Measurements from ENCODE around the gene PSMA2.

The PSMA2 gene

DNA sequence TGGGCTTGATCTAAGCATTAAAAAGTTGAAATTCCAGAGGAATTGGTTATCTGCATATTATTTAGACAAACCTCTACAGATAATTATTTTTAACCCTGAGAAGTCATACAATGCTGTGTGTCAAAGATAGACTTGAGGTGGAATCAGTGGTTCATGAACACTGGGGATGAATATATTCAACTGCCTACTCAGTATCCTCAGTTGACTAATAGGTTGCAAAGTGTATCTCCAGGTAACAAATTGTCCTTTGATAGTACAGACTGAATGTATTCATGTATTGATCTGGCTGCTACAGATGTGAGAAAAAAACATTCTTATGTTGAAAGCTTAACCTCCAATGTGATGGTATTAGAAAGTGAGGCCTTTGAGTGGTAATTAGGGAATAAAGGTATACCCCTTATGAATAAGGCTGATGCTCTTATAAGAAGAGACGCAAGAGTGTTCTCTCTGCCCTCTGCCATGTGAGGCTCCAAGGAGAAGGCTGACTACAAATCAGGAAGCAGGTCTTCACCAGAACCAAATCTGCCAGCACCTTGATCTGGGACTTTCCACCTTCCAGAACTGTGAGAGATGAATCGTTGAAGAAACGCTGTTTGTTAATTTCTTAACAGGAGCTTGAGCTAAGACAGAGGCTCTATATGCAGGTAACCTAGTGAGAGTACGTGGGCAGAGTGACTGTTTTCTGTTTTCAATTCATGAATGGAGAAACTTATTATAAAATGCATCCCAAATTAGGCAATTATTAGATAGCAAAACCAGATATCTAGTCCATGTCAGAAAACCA is 7.7 kb upstream of the PSMA2 start:
- DNase-seq, result no peak

DNA sequence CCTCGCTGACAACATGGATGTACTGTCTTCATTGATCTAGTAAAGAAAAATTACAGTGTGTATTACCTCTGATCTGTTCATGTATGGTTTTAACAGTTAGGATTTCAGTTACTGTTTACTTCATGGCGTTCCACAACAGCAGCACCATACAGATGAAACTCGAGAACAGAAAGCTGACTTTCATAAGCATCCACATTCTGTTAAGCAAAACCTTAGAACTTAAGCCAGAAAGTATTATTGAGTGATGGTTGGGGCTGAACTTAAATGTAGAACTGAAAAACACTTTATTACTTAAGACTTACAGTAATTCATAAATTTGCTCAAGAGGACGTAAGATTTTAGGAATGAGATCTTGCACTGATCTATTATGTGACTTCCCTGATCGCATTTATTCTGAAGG is 3.9 kb upstream of the PSMA2 start:
- no peak for DNase-seq

DNA sequence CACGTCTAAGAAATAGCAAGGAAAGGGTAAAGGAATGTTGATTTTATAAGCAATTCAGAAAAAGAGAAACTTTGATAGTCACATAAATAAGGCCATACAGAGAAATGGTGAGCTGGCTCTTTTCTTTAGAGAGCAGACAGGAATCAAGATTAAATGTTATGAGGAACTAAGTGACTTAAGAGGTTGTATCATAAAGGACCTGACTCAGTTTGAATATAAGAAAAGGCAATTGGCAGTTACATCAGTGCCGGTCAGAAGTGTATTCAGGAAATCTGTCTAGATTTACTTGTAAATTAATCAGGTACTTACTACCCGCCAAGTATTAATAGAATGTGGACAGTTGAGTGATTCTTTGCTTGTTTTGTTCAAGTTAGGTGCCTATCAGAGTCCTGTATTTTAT is 2.3 kb upstream of the PSMA2 start:
- peak in 1 of 2 experiments; percentile 23 for DNase-seq

DNA sequence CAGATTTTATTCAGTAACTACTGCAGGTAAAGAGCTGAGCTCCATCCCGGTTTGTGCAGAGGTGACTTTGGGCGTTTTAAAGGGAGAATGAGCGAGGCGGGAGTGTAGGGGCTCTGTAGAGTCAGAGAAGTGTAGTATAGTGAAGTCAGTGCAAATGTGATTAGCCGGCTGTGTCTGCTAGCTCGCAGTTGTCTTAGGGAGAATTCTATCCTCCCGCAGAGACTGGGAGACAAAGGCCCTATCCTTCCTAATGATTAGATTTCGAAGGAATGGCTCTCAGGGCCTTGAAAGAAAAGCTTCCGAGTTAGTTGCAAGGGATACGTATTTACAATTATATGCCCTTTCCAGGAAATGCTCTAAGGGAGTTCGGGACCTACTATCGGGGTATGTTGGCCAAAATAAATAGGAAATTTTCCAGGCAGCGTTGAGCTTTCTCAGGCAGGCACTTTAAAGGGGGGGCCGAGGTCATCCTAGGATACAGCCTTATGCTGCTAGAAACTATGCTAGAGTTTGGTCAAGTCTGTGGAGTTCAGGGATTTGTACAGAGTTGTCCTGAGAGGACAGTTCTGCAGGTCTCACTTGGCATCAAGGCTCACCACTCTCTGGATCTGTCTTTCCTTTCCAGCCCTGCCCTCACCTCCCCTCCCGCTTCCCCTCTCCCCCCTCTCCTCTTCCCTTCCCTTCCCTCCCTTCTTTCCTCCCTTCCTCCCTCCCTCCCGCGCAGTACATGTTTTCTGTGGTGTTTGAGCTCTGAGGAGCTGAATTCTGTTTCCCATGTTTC is 1.0 kb upstream of the PSMA2 start:
- no peak for DNase-seq

DNA sequence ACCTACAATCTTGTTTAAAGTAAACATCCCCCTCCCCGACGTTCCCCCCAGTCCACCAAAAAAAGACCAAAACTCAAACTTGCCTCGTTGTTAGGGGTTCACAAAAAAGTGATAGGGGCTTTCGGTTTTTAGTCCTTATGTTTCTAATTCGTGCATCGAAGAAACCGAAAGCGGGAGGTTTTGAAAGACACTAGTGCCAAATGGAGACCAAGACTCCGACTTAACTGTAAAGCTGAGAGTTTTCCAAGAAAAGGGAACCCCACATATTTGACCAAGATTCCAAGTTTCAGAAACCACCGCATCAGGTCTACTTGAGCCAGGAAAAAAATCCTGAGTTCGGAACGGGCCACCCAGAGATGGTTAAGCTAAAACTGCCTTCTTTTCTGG is 534 bp downstream of the PSMA2 start:
- DNase-seq, result no peak

DNA sequence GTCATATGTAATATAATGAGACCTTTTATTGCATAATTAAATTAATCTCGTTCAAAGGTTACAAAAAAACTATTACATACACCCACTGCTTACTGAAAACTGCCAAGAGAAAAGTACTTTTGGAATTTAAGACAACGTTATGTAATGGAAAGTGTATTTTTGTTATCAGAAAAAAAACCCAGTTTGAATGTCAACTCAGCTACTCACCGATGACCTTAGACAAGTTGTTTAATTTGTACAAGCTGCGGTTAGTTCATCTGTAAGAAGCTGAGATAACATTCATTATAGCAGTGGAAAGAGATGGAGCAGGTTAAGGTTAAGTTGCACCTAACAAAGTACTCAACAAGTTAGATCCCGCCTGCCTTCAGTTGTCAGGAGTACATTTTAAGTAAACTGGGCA is 1.1 kb downstream of the PSMA2 start:
- DNase-seq, result no peak

DNA sequence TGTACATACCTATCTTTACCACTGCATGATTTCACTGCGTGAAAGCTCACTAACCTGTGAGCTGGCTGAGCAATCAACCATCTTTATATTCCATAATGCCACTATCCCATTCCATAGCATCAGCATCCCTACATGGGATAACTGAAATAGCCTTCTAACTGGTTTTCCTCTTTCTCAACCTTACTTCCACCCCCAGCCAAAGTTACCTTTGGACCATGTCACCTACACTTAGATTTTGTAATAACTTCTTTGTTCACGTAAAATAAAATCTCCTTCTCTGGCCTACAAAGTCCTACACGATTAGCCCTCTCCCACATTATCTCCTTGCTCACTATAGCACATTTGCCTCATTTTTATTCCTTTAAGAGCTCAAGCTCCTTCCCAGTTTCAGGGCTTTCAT is 2.5 kb downstream of the PSMA2 start:
- DNase-seq, result no peak

DNA sequence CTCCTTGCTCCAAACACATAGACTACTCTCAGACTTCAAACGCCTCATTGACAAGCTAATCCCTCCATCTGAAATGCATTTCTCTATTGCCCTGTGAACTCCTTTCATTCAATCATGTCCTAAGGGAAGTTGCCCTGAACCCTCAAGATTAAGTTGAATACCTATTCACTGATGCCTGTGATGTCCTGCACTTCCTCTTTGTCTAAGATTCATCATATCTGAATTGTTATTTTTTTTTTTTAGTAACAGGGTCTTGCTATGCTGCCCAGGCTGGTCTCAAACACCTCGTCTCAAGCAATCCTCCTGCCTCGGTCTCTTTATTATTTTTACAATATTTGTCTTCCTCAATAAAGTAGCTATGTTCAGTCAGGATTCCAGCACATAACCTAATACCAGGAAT is 3.2 kb downstream of the PSMA2 start:
- DNase-seq, result peak; percentile 31 to 32

DNA sequence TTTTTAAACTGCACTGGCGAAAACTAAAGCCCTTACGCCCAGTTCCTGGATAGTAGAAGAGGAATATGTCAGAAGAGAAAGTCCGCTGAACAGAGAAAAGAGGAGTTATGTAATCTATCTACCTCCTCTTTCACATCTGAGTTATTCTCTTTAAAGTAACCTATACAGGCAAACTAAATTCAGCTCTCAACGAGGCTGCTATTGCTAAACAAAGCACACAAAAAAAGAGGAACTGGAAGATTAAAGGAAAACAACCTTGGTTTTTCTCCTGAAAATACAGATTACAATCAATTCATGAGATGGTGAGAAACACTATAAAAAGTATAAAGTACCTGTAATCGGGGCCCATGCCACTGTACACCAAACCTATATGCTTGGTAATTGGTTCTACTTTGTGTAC is 5.8 kb downstream of the PSMA2 start:
- peak; percentile 52 to 55 for DNase-seq

DNA sequence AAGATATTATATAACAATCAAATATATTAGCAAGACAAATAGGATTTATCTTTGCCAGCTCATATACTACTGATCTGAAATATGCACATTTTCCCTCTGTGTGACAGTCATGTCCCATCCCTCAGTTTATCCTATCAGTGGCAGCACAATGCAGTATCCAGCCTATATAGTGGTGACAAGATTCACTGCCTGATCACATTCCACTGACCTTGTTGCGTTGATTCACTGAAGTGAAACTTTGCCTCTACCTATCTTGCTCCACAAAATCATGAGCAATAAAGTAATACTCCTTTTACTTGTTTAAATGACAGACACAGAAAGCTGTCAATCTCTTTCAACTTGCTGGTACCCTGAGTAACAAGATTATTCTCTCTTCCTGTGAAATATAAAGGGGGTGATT is 6.3 kb downstream of the PSMA2 start:
- no peak for DNase-seq

DNA sequence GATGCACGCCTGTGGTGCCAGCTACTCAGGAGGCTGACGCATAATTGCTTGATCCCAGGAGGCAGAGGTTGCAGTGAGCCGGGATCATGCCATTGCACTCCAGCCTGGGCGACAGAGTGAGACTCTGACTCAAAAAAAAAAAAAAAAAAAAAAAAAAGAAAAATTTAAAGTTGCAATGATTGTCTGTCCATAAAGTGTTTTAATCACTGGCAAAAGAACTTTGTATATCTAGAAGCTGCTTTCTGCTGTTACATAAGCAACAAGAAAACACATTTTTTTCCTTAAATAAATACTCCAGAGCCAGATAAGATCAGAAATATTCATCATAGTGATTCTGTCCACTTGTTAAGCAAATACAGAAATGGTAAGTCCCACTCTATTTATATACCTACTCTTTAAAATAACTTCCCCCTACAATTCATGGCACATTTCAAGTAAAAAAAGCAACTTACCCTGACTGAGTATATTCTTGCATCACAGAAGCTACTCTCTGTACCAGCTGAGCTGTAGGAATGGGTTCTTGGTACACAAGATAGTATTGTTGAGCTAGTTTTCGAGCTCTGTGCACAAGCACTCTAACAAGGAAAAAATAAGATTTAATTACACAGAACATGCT is 7.6 kb downstream of the PSMA2 start:
- DNase-seq, result no peak

DNA sequence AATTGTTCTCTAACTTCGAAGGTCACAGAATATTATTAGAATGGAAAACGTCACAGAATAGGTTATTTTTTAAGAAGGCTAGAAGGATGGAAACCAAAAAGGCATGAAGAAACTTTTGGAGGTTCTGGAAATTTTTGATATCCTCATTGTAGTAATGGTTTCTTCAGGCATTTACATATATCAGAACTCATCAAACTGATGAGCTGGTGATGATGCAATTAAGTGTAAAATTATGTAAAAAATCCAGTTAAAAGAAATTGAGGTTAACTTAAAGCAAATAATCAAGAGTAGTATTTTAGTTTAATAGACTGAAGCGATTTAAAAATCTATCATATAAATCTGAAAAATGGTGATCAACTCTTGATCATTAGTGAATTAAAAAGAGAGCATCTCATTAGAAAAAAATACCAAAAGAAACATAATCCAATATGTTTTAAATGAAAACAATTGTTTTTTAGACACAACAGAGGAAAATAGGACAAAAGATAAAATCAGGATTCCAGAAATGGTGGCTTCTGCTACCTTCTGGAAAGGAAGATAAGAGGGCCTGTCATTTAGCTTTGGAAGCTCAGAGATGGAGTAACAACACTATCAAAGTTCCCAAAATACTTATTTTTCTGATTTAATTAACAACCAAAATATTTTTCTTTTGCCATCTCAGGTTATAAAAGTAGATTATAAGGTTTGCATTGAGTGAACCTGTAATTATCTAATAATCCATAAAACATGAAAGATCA is 9.8 kb downstream of the PSMA2 start:
- no peak for DNase-seq

DNA sequence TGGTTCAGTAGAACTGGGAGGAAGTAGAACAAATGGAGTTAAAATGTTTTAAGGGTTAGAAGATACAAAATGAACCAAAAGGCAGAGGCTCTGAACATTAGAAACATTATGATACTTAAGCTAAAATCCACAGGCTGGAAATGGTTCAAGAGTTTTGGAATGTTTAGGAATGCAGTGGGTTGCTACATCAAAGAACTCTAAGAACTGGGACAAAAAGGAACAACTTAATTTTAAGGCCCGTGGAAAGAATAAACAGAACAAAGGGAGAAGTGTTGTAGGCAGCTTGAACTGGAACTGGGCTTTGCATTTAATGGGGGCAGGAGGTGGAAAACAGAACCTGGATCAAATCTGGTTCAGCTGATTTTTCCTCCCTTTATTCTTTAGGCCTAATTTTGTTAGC is 16.6 kb downstream of the PSMA2 start:
- no peak for DNase-seq

DNA sequence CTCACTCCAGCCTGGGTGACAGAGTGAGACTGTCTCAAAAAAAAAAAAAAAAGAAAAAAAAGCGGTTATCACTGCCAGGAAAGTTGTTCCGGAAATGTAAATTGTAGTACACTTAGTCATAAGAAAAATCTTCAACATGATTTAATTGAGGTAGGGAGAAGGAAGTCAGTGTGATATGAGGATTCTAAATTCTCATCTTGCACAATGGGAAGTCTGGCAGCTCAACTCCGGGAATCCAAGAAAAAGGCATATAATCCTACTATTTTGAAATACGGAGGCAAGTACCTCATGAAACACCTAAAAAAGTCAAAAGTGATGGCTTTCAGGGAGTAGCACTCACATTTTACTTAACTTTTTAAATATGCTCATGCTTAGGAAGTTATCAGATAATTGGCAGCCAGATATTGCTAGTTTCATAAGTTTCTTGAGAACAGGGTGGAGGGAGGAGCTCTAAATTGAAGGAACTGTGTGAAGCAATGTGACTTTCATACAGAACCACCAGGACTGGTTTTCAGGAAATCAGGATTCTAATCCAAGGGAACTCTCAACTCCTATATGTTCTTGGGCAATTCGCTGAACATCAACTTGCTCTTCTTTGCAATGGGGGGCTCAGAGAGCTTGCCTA is 17.4 kb downstream of the PSMA2 start:
- DNase-seq, result no peak

DNA sequence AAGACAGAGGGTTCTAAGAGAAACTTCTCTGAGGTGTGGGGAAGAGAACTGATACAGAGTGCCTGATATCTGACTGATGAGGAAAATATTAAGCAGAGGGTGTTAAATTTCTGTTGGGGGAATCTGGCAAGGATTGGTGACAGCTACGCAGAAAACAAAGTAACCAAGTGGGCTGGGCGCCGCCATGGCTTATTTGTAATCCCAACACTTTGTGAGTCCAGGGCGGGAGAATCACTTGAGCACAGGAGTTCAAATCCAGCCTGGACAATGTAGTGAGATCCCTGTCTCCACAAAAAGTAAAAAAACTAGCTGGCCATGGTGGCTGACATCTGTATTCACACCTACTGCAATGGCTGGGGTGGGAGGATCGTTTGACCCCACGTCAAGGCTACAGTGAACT is 18.0 kb downstream of the PSMA2 start:
- no peak for DNase-seq

DNA sequence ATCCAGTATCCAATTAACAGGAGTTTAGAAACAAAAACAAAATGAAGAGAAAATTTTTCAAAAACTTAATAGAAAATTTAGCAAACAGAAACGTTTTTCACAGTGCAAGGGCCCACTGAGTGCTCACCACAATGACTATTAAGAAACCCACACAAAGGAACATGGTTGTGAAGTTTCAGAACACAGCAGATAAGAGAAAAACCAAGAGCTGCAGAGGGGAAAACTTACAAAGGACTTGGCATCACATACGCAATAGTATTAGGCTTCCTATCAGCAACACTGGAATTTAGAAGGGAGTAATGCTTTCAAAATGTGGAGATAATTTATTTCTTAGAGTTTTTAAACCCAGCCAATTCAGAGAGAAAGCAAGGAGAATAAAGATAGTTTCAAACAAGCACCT is 18.4 kb downstream of the PSMA2 start:
- no peak for DNase-seq

DNA sequence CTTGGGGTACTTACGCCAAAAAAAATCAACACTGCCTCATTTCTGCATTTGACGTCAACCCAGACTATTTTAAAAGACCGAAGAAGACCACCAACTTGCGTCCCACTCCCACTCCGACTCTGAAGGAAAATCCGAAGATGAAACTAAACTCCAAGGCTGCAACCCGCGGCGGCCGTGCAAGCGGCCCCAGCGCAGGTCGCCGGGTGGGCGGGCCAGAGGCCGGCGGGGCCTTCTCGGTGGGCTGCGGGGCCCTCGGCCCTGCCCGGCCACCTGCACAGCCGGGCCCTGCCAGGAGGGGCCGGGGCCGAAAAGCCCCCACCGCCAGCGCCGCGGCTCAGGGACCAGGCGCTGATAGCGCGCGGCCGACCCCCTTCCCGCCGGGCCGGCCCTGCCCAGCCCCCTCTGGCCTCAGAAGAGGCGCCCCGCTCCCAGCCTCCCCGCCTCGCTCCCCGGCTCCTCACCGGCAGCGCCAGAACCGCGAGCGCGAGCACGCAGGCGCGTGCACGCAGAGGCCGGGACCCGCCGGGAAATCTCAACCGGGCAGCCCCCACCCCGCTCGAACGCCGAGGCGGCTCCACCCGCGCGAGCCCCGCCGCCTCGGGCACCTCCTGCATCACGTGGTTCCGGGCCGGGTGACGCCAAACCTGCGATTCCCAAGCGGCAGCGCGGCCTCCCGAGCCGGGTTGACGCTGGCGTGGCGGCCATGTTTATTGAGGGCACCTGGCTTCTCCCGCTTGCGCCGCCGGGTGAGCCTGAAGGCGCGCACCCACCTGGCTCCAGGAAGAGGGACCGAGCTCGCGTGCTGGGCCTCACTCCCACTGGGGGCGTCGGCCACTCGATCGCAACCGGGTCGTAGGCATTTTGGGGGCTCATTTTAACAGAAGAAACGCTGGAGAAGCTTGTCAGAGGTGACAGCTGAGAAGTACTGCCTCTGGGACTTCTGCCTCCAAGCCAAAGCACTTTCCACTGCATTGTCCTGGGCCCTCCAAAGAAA is 20.2 kb downstream of the PSMA2 start, which contains the start of gene C7orf25:
C7orf25 (minus strand) TSS at position 617 of the 994 bp plus-strand sequence. CDS start 1,170 bp downstream, outside the sequence.
- DNase-seq, result peak; percentile 80 to 84

DNA sequence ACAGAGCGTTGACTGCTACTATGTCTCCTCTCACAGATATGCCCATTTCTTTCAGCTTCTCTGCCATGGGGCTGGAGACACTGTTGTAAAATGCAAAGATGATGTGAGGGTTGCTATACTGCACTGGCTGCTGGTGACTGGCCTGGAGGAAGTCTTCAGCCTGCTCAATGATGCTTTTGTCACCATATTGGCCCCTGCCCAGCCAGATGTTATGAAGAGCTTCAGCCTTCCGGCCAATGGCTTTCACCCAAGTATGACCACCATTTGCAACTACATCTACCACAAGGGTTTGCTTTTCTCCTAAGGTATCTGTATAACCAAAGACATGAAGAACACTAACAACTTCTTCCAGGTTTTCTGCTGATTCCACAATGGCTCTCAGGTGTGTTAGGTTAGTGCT is 21.7 kb downstream of the PSMA2 start:
- DNase-seq, result no peak

DNA sequence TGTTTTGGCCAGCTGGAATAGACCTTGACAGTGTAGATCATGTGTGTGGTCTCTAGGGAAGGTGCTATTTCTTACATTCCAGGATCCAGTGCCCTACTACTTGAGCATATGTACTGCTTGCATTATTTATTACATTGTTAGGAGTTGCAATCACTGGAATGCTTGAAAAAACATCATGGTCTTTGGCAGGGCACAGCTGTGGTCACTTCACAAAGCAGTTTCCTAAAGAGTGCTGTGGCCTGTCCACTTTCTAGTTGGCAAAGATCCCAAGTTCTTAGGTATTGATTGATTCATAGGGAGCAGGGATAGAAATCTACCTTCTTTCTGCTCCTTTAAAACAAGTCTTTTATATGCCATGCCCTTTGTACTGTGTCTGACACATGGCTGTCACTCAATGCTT is 24.7 kb downstream of the PSMA2 start:
- no peak for DNase-seq

DNA sequence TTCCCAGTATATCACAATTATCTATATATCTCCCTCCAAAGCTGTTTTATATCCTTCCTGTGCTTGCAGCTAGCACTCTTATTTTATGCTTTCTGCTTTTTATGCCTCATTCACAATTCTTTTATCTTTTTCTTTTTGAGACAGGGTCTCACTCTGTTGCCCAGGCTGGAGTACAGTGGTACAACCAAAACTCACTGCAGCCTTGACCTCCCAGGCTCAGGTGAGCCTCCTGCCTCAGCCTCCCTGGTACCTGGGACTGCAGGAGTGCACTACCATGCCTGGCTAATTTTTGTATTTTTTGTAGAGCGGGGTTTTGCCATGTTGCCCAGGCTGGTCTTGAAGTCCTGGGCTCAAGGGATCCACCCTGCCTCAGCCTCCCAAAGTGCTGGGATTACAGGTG is 25.8 kb downstream of the PSMA2 start:
- DNase-seq, result no peak

DNA sequence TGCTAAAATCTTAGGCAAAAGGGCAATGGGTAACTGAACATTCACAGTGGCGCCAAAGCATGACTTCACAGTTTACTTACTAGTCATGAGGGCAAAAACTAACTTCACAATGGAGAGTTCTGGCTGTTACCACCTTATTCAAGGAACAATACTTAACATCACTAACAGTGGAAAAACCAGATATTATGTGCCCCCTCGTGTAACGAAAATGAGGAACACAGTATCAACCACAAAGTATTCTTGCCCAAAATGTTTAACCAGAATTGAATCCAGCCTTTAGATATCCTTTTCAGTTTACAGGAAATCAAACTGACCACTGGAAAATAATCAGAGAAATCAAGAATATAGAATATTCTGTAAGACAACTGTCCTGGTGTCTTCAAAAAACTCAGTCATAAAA is 29.6 kb downstream of the PSMA2 start:
- peak; percentile 22 to 40 for DNase-seq

Data from AML-193 (cell line).